ENCODE results near the gene ANGPTL7.
"Not testable (repeated sequence)": the region's sequence is repeated elsewhere in the genome, so short reads cannot be mapped to it uniquely, and the experiment has no call there.

ANGPTL7 gene

GRCh38 chr1:11178021-11179015 lies 10.8 kb upstream of the ANGPTL7 start:
- Histone ChIP-seq H3K4me2 (ENCODE audit: insufficient read depth, low read length) (no peak overlapping the region), H3K27ac (ENCODE audit: low read length) (no peak overlapping the region), H3K36me3 (ENCODE audit: insufficient read depth, low read length) (peaks cover 60% of the 10 kb centered on the region), H2AFZ (ENCODE audit: low read depth, low read length) (no peak overlapping the region), H3K9ac (ENCODE audit: low read depth, low read length) (no peak overlapping the region), H4K20me1 (ENCODE audit: insufficient read depth, low read length) (peaks cover 4% of the 10 kb centered on the region; the same call in 1 of the 2 replicates), H3K27me3 (ENCODE audit: insufficient read depth, low read length, poor library complexity) (no peaks in the 10 kb centered on the region), H3K9me3 (ENCODE audit: insufficient read depth, low read length, severe bottlenecking) (no peaks in the 10 kb centered on the region), H3K4me3 (ENCODE audit: low read depth in 1 of 2, low read length in 2 of 2) (no peak overlapping the region), H3K79me2 (ENCODE audit: insufficient read depth, low read length) (no peaks in the 10 kb centered on the region), H3K4me1 (ENCODE audit: insufficient read depth, low read length) (no peaks in the 10 kb centered on the region)
- no peak for TF ChIP-seq EZH2 (IDR thresholded peaks at IDR 0.05; ENCODE audit: borderline replicate concordance, low read depth, low read length, severe bottlenecking)
- TF ChIP-seq CTCF (IDR thresholded peaks at IDR 0.05; ENCODE audit: borderline replicate concordance, extremely low read depth, low read length, poor library complexity, severe bottlenecking) = no peak
- DNase-seq = no peak
- ATAC-seq (ENCODE audit: insufficient read depth, low read depth) = no peak

GRCh38 chr1:11179125-11179524 lies 10.0 kb upstream of the ANGPTL7 start:
- peaks cover 67% of the 10 kb centered on the region for H3K36me3 ChIP-seq (ENCODE audit: insufficient read depth, low read length)
- no peak overlapping the region for H3K4me3 ChIP-seq (ENCODE audit: low read depth in 1 of 2, low read length in 2 of 2)
- no peak overlapping the region for H2AFZ ChIP-seq (ENCODE audit: low read depth, low read length)
- no peak for ATAC-seq (ENCODE audit: insufficient read depth, low read depth)
- H3K4me2 ChIP-seq (ENCODE audit: insufficient read depth, low read length) = no peak overlapping the region
- TF ChIP-seq CTCF (IDR thresholded peaks at IDR 0.05; ENCODE audit: borderline replicate concordance, extremely low read depth, low read length, poor library complexity, severe bottlenecking) = no peak
- TF ChIP-seq EZH2 (IDR thresholded peaks at IDR 0.05; ENCODE audit: borderline replicate concordance, low read depth, low read length, severe bottlenecking) = no peak
- H3K27me3 ChIP-seq (ENCODE audit: insufficient read depth, low read length, poor library complexity) = no peaks in the 10 kb centered on the region
- peaks cover 4% of the 10 kb centered on the region; the same call in 1 of the 2 replicates for H4K20me1 ChIP-seq (ENCODE audit: insufficient read depth, low read length)
- DNase-seq = no peak
- no peaks in the 10 kb centered on the region for H3K9me3 ChIP-seq (ENCODE audit: insufficient read depth, low read length, severe bottlenecking)
- no peaks in the 10 kb centered on the region for H3K79me2 ChIP-seq (ENCODE audit: insufficient read depth, low read length)
- no peak overlapping the region for H3K27ac ChIP-seq (ENCODE audit: low read length)
- H3K4me1 ChIP-seq (ENCODE audit: insufficient read depth, low read length) = no peaks in the 10 kb centered on the region
- no peak overlapping the region for H3K9ac ChIP-seq (ENCODE audit: low read depth, low read length)

GRCh38 chr1:11179749-11180148 lies 9.4 kb upstream of the ANGPTL7 start:
- H3K27ac ChIP-seq (ENCODE audit: low read length); H3K4me2 ChIP-seq (ENCODE audit: insufficient read depth, low read length); H2AFZ ChIP-seq (ENCODE audit: low read depth, low read length); DNase-seq; H3K79me2 ChIP-seq (ENCODE audit: insufficient read depth, low read length); H3K4me1 ChIP-seq (ENCODE audit: insufficient read depth, low read length); H3K9me3 ChIP-seq (ENCODE audit: insufficient read depth, low read length, severe bottlenecking); ATAC-seq (ENCODE audit: insufficient read depth, low read depth); H3K9ac ChIP-seq (ENCODE audit: low read depth, low read length); H3K27me3 ChIP-seq (ENCODE audit: insufficient read depth, low read length, poor library complexity); H4K20me1 ChIP-seq (ENCODE audit: insufficient read depth, low read length); H3K4me3 ChIP-seq (ENCODE audit: low read depth in 1 of 2, low read length in 2 of 2): not testable (repeated sequence)
- H3K36me3 ChIP-seq (ENCODE audit: insufficient read depth, low read length) = peaks cover 71% of the 10 kb centered on the region

- Histone ChIP-seq H3K27me3 (ENCODE audit: insufficient read depth, low read length, poor library complexity) (no peaks in the 10 kb centered on the region), H4K20me1 (ENCODE audit: insufficient read depth, low read length) (peaks cover 4% of the 10 kb centered on the region; the same call in 1 of the 2 replicates), H3K36me3 (ENCODE audit: insufficient read depth, low read length) (peaks cover 72% of the 10 kb centered on the region), H3K4me1 (ENCODE audit: insufficient read depth, low read length) (no peaks in the 10 kb centered on the region), H3K27ac (ENCODE audit: low read length) (no peak overlapping the region), H3K4me3 (ENCODE audit: low read depth in 1 of 2, low read length in 2 of 2) (no peak overlapping the region), H3K79me2 (ENCODE audit: insufficient read depth, low read length) (no peaks in the 10 kb centered on the region), H3K4me2 (ENCODE audit: insufficient read depth, low read length) (no peak overlapping the region), H3K9ac (ENCODE audit: low read depth, low read length) (no peak overlapping the region), H2AFZ (ENCODE audit: low read depth, low read length) (no peak overlapping the region), H3K9me3 (ENCODE audit: insufficient read depth, low read length, severe bottlenecking) (no peaks in the 10 kb centered on the region)
- no peak for ATAC-seq (ENCODE audit: insufficient read depth, low read depth)
- TF ChIP-seq EZH2 (IDR thresholded peaks at IDR 0.05; ENCODE audit: borderline replicate concordance, low read depth, low read length, severe bottlenecking) = no peak
- no peak for DNase-seq
Measured at GRCh38 chr1:11180342-11180744, 8.8 kb upstream of the ANGPTL7 start.
